Hippocampal formation (tissue), 2 donors: Measurements from ENCODE around the gene SPAG17.
"Not testable (repeated sequence)": the region's sequence is repeated elsewhere in the genome, so short reads cannot be mapped to it uniquely, and the experiment has no call there.

Experiments
- DNase-seq, 2 donors: peaks; one replicate each; lab custom pipeline; 2025; lab: John Stamatoyannopoulos, UW

SPAG17 gene

GRCh38 chr1:117976381-117976780 lies 208.6 kb downstream of the SPAG17 start:
- no peak for DNase-seq

- DNase-seq = no peak
These were observed 213.3 kb downstream of the SPAG17 start for GRCh38 chr1:117971777-117972176.

- no peak for DNase-seq
These were observed 214.8 kb downstream of the SPAG17 start for GRCh38 chr1:117970252-117970651.

- DNase-seq = no peak
These were observed 217.1 kb downstream of the SPAG17 start for GRCh38 chr1:117967881-117968280.

- peak in 1 of 2 donors; percentile 37 for DNase-seq
These were observed 217.6 kb downstream of the SPAG17 start for GRCh38 chr1:117967477-117967876.

- DNase-seq = no peak
These were observed 220.6 kb downstream of the SPAG17 start for GRCh38 chr1:117964290-117965038.

GRCh38 chr1:117959364-117959763 lies 225.7 kb downstream of the SPAG17 start:
- no peak for DNase-seq

- DNase-seq = no peak
These were observed 232.6 kb downstream of the SPAG17 start for GRCh38 chr1:117952386-117952785.

- no peak for DNase-seq
These were observed 242.7 kb downstream of the SPAG17 start for GRCh38 chr1:117942293-117942692.

- DNase-seq = no peak
These were observed 251.3 kb downstream of the SPAG17 start for GRCh38 chr1:117933769-117934168.

- no peak for DNase-seq
These were observed 252.5 kb downstream of the SPAG17 start for GRCh38 chr1:117932576-117932975.

- DNase-seq = no peak
These were observed 254.5 kb downstream of the SPAG17 start for GRCh38 chr1:117930484-117930883.

GRCh38 chr1:117930173-117930447 lies 254.9 kb downstream of the SPAG17 start:
- no peak for DNase-seq

- peak; percentile 93 to 96 for DNase-seq
These were observed 255.5 kb downstream of the SPAG17 start, which contains the start of the genes GDAP2 and WDR3 for GRCh38 chr1:117929343-117930172. Gene GDAP2 (minus strand): TSS chr1:117929621. CDS start chr1:117920357, 9,264 bp downstream. Gene WDR3 (plus strand): TSS chr1:117929739. CDS start chr1:117933320, 3,581 bp downstream.

GRCh38 chr1:117928881-117929342 lies 256.1 kb downstream of the SPAG17 start:
- peak; percentile 11 to 43 for DNase-seq

GRCh38 chr1:117925981-117926380 lies 259.0 kb downstream of the SPAG17 start:
- no peak for DNase-seq

- not testable (repeated sequence) for DNase-seq
These were observed 262.3 kb downstream of the SPAG17 start for GRCh38 chr1:117922717-117923116.

- DNase-seq = no peak
These were observed 263.0 kb downstream of the SPAG17 start for GRCh38 chr1:117921991-117922390.

- no peak for DNase-seq
These were observed 265.7 kb downstream of the SPAG17 start for GRCh38 chr1:117919376-117919775.

- DNase-seq = no peak
These were observed 274.0 kb downstream of the SPAG17 start for GRCh38 chr1:117911051-117911450.

GRCh38 chr1:117905019-117905418 lies 280.0 kb downstream of the SPAG17 start:
- DNase-seq = no peak

GRCh38 chr1:117904485-117904884 lies 280.5 kb downstream of the SPAG17 start:
- DNase-seq = no peak
